HG02981 (cell line): ENCODE data around the gene TAF1B.

Source experiments
- ATAC-seq: cut with Tn5 transposase; IDR thresholded peaks from one replicate; pipeline ENCODE4 v1.9.1; 2021; ENCODE audit warnings: mild to moderate bottlenecking, moderate library complexity; ENCODE audit not compliant: unreplicated experiment

The TAF1B gene

GRCh38 chr2:9807555-9808305 is 35.5 kb upstream of the TAF1B start:
- no peak for ATAC-seq

- ATAC-seq, result no peak
These were observed 34.8 kb upstream of the TAF1B start for GRCh38 chr2:9808334-9809063.

- no peak for ATAC-seq
These were observed 34.3 kb upstream of the TAF1B start for GRCh38 chr2:9809064-9809356.

- ATAC-seq, result no peak
These were observed 33.7 kb upstream of the TAF1B start for GRCh38 chr2:9809448-9810088.

GRCh38 chr2:9811216-9811615 is 32.1 kb upstream of the TAF1B start:
- ATAC-seq, result no peak

- ATAC-seq, result no peak
These were observed 31.4 kb upstream of the TAF1B start for GRCh38 chr2:9811679-9812511.

- no peak for ATAC-seq
These were observed 30.3 kb upstream of the TAF1B start for GRCh38 chr2:9812945-9813311.

GRCh38 chr2:9813312-9814128 is 29.8 kb upstream of the TAF1B start:
- peak; percentile 72 for ATAC-seq

GRCh38 chr2:9814129-9814868 is 29.0 kb upstream of the TAF1B start:
- no peak for ATAC-seq

GRCh38 chr2:9815076-9815475 is 28.2 kb upstream of the TAF1B start:
- no peak for ATAC-seq

GRCh38 chr2:9815844-9816279 is 27.4 kb upstream of the TAF1B start:
- ATAC-seq, result no peak

- ATAC-seq, result no peak
These were observed 25.2 kb upstream of the TAF1B start for GRCh38 chr2:9818097-9818496.

GRCh38 chr2:9819551-9819950 is 23.7 kb upstream of the TAF1B start:
- no peak for ATAC-seq

- ATAC-seq, result no peak
These were observed 23.0 kb upstream of the TAF1B start for GRCh38 chr2:9820020-9820973.

- no peak for ATAC-seq
These were observed 21.3 kb upstream of the TAF1B start for GRCh38 chr2:9821805-9822445.

- no peak for ATAC-seq
These were observed 18.8 kb upstream of the TAF1B start for GRCh38 chr2:9824441-9824840.

GRCh38 chr2:9824956-9825720 is 18.1 kb upstream of the TAF1B start:
- no peak for ATAC-seq
